Inflammatory macrophage (primary cell): Measurements from ENCODE around the gene MRPL11.
"Not testable (repeated sequence)": the region's sequence is repeated elsewhere in the genome, so short reads cannot be mapped to it uniquely, and the experiment has no call there.

ENCODE experiments used
- DNase-seq, 2 donors: peaks; one replicate each; pipeline ENCODE4 v3.0.0-alpha.2; 2020 to 2022

MRPL11 gene

GRCh38 chr11:66467034-66467659 is 28.5 kb upstream of the MRPL11 start:
- DNase-seq, result peak in 1 of 2 donors; percentile 31

GRCh38 chr11:66466225-66467033 is 27.8 kb upstream of the MRPL11 start, which contains the start of gene PELI3:
Gene PELI3 (plus strand): TSS chr11:66466905. CDS start chr11:66468129, 1,224 bp downstream.
- peak; percentile 94 to 95 for DNase-seq

- DNase-seq, result no peak
Observed at GRCh38 chr11:66465373-66466224, 27.0 kb upstream of the MRPL11 start.

DNA sequence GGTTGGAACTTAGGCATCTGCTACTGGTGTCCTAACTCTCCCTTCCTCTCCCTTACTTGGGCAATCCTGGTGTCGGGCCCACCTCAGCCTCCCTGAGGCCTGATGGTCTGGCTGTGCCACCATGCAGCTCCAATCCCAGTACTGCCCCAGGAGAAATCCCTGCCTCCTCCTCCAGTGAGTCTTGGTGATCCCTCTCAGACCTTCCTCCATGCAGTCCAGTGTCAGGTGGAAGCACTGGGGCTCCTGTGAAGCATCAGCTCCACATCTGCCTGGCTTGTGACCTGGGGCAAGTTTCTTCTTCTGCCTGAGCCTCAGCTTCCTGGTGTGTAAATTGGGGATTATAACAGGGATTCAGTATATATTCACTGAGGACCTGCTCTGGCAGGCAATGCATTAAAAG is 26.3 kb upstream of the MRPL11 start:
- DNase-seq, result no peak

DNA sequence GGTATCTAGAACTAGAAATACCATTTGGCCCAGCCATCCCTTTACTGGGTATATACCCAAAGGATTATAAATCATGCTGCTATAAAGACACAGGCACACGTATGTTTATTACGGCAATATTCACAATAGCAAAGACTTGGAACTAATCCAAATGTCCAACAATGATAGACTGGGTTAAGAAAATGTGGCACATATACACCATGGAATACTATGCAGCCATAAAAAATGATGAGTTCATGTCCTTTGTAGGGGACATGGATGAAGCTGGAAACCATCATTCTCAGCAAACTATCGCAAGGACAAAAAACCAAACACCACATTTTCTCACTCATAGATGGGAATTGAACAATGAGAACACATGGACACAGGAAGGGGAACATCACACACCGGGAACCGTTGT is 25.5 kb upstream of the MRPL11 start:
- not testable (repeated sequence) for DNase-seq

DNA sequence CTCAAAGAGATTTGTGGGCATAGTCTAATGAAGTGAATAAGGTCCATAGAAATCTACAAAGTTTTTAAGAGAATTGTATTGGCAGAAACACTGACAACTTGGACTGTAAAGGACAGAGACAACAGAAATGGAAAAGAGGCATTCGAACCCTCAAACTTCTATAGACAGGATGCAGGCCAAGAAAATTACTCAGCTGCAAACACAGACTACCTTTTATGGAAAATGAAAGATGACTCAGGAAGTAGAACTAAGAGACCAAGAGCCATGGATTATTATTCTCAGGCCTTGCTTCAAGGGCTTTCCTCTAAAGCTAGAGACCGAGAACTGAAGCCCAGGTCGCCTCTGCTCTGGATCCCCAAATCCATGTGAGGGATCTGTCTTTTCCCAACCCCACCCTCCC is 24.3 kb upstream of the MRPL11 start:
- no peak for DNase-seq

DNA sequence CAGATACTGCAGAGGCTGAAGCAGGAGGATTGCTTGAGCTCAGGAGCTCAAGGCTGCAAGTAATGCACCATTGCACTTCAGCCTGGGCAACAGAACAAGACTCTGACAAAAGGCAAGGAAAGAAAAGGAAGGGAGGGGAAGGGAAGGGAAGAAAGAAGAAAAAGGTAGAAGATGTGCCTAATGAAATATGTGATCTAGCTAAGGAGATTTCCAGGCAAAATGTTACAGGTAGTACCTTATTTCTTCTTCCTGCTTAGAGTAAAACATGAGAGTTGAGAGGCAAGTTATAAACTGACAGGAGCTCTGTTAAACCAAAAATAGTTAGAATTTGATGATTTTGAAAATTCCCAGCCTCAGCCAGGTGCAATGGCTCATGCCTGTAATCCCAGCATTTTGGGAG is 23.4 kb upstream of the MRPL11 start:
- no peak for DNase-seq

- peak; percentile 37 to 56 for DNase-seq
Observed at GRCh38 chr11:66459138-66459778, 20.6 kb upstream of the MRPL11 start.

DNA sequence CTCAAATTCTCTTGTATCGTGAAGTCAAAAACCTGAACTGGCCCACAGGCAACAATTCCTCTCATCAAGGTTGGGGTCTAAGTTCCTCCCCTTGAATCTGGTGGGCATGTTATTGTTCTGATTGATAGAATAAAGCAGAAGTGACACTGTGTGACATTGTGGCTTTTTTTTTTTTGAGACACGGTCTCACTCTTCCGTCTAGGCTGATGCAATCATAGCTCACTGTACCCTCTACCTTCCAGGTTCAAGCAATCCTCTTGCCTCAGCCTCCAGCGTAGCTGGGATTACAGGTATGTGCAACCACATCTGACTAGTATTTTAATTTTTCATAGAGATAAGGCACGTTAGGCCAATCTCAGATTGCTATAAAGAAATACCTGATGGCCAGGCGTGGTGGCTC is 19.2 kb upstream of the MRPL11 start:
- DNase-seq, result peak in 1 of 2 donors; percentile 27

DNA sequence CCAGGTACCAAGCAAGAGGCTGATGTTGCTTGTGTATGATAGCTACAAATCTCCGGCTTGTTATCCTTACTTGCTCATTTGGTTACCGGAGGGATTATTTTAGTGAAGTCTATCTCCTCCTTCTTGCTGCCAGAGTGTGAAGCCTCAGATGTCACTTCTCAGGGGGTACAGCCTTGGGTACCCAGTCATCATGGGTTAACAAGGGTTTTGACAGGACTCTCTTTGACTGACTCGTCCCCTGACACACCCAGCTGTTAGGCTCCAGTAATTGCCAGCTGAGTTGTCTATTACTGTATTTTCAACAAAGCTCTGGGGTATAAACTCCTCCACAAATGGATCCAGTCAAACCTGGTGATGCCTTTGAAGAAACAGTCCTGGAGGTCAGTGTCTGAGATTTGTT is 16.2 kb upstream of the MRPL11 start:
- no peak for DNase-seq

DNA sequence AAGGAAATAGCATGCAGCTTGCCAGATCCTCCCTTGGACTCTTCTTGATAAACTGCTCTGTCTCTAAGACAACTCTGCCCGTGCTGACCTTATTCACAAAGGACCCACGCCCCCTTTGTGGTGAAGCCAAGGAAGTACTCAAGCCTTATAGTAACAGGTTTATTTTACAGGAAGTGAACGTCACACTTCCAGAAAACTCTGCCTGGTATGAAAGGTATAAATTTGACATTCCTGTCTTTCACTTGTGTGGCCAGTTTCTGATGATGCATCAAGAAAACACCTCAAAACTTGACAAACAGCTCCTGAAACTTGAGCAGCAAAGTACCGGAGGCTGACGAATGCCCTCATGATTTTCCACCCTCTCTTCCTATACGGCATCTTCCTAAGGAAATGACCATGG is 15.6 kb upstream of the MRPL11 start:
- DNase-seq, result no peak

GRCh38 chr11:66451663-66452062 is 13.0 kb upstream of the MRPL11 start:
- no peak for DNase-seq

DNA sequence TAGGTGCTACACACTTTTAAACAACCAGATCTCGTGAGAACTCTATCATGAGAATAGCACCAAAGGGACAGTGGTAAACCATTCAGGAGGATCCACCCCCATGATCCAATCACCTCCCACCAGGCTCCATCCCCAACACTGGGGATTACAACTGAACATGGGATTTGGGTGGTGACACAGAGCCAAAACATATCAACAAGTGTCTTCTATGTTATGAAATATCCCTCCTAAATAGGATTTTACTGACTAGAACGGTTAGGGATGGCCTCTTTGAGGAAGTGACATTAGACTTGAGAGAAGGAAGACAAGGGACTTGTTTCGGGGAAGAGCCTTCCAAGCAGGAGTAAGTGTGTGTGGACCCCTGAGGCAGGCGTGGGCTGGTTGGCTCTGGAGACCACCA is 11.9 kb upstream of the MRPL11 start:
- DNase-seq, result peak; percentile 77 to 79

GRCh38 chr11:66448523-66448922 is 9.9 kb upstream of the MRPL11 start:
- no peak for DNase-seq

GRCh38 chr11:66447012-66447411 is 8.4 kb upstream of the MRPL11 start:
- no peak for DNase-seq

- DNase-seq, result peak; percentile 90 to 97
Observed at GRCh38 chr11:66443602-66444001, 5.0 kb upstream of the MRPL11 start.

DNA sequence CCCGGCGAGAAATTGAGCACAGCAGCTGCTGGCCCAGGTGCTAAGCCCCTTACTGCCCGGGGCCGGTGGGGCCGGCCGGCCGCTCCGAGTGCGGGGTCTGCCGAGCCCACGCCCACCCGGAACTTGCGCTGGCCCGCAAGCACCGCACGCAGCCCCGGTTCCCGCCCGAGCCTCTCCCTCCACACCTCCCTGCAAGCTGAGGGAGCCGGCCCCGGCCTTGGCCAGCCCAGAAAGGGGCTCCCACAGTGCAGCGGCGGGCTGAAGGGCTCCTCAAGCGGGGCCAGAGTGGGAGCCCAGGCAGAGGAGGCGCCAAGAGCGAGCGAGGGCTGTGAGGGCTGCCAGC is 2.3 kb upstream of the MRPL11 start:
- not testable (repeated sequence) for DNase-seq

GRCh38 chr11:66440101-66440939 is 1.7 kb upstream of the MRPL11 start:
- not testable (repeated sequence) for DNase-seq

DNA sequence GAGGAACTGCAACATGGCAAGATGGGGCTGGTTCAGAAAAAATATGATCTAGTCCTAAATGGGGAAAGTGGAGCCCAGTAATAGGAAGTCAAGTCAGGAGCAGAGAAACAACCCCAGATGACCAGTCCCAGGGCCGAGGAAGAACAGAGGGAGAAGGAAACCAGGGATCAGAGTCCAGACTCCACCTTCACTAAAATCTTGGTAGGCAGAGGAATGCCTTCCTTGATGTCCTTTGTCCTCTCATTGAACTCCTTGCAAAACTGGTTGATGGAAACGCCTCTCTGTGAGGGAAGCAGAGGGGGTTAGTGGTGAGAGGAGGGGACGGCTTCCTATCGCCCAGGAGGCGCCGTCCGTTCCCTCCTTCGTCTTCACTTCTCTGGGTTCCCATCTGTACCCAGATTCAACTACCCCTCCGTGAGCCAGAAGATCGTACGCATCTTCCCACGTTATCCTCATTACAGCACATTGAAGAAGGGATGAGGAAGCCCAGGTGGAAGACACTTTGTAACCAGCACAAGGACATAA is 607 bp downstream of the MRPL11 start:
- no peak for DNase-seq

DNA sequence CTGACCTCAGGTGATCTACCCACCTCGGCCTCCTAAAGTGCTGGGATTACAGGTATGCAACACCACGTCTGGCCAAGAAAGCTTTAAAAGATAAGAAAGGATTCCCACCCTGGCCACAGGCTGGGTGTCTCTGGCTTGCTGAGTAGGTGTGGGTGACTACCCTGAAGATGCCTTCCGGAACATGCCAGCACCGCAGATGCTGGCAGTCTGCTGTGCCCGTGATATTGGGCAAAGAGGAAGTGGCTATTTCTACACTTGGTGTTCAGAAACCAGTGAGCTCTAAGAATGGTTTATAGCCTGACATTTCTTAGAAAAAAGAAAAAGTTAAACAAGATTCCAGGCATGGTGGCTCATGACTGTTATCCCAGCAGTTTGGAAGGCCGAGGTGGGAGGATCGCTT is 6.1 kb downstream of the MRPL11 start:
- peak; percentile 72 to 84 for DNase-seq

GRCh38 chr11:66431871-66432329 is 6.7 kb downstream of the MRPL11 start:
- peak; percentile 25 to 32 for DNase-seq
